ENCODE measurements around the gene CEP44.
"Not testable (repeated sequence)": the region's sequence is repeated elsewhere in the genome, so short reads cannot be mapped to it uniquely, and the experiment has no call there.

Gene CEP44

GRCh38 chr4:174286870-174287269 lies 3.2 kb downstream of the CEP44 start:
- DNase-seq (ENCODE audit: low read depth): no peak
- no peak for TF ChIP-seq CTCF (conservative IDR thresholded peaks at IDR 0.05; ENCODE audit: low read length)
- no peak overlapping the region for H3K4me3 ChIP-seq (ENCODE audit: low read length)

- TF ChIP-seq CTCF (conservative IDR thresholded peaks at IDR 0.05; ENCODE audit: low read length): no peak
- no peak for DNase-seq (ENCODE audit: low read depth)
- no peak overlapping the region for H3K4me3 ChIP-seq (ENCODE audit: low read length)
These were observed 8.8 kb downstream of the CEP44 start for GRCh38 chr4:174292473-174292872.

- DNase-seq (ENCODE audit: low read depth); H3K4me3 ChIP-seq (ENCODE audit: low read length): not testable (repeated sequence)
These were observed 10.9 kb downstream of the CEP44 start for GRCh38 chr4:174294641-174295040.

GRCh38 chr4:174295142-174295541 lies 11.4 kb downstream of the CEP44 start:
- DNase-seq (ENCODE audit: low read depth): not testable (repeated sequence)

GRCh38 chr4:174303687-174304086 lies 20.0 kb downstream of the CEP44 start:
- no peak for DNase-seq (ENCODE audit: low read depth)
- TF ChIP-seq CTCF (conservative IDR thresholded peaks at IDR 0.05; ENCODE audit: low read length): no peak

More at GRCh38 chr4:174295142-174295541, 11.4 kb downstream of the CEP44 start:
- not testable (repeated sequence) for H3K4me3 ChIP-seq (ENCODE audit: low read length)

GRCh38 chr4:174304664-174305063 lies 21.0 kb downstream of the CEP44 start:
- DNase-seq (ENCODE audit: low read depth): no peak
- no peak overlapping the region for H3K4me3 ChIP-seq (ENCODE audit: low read length)
- TF ChIP-seq CTCF (conservative IDR thresholded peaks at IDR 0.05; ENCODE audit: low read length): no peak

More at GRCh38 chr4:174303687-174304086, 20.0 kb downstream of the CEP44 start:
- H3K4me3 ChIP-seq (ENCODE audit: low read length): no peak overlapping the region

- TF ChIP-seq CTCF (conservative IDR thresholded peaks at IDR 0.05; ENCODE audit: low read length): no peak
These were observed 22.2 kb downstream of the CEP44 start for GRCh38 chr4:174305961-174306360.

GRCh38 chr4:174307694-174308093 lies 24.0 kb downstream of the CEP44 start:
- no peak for TF ChIP-seq CTCF (conservative IDR thresholded peaks at IDR 0.05; ENCODE audit: low read length)
- no peak for DNase-seq (ENCODE audit: low read depth)

More at GRCh38 chr4:174305961-174306360, 22.2 kb downstream of the CEP44 start:
- DNase-seq (ENCODE audit: low read depth): no peak
- no peak overlapping the region for H3K4me3 ChIP-seq (ENCODE audit: low read length)

More at GRCh38 chr4:174307694-174308093, 24.0 kb downstream of the CEP44 start:
- H3K4me3 ChIP-seq (ENCODE audit: low read length): no peak overlapping the region

Data from AG10803 (cell line).